Measurements from ENCODE around the gene SURF4.

SURF4 gene

GRCh38 chr9:133355881-133356357, 19.9 kb downstream of the SURF4 start:
- DNase-seq (ENCODE audit: extremely low read depth, insufficient read length), result no peak
- peak; percentile 21 for TF ChIP-seq CTCF (IDR thresholded peaks at IDR 0.05; ENCODE audit: insufficient read depth, low read length, poor library complexity, severe bottlenecking)
- peak overlapping the region; percentile 85 for H3K4me3 ChIP-seq (replicated peaks; ENCODE audit: low read depth, low read length)
- H3K27me3 ChIP-seq (replicated peaks; ENCODE audit: control insufficient read depth, insufficient read depth, low read length), result no peaks in the 10 kb centered on the region
- peaks cover 29% of the 10 kb centered on the region for H3K36me3 ChIP-seq (ENCODE audit: control insufficient read depth, insufficient read depth, low read length)

- peaks cover 34% of the 10 kb centered on the region for H3K36me3 ChIP-seq (ENCODE audit: control insufficient read depth, insufficient read depth, low read length)
- no peak overlapping the region for H3K4me3 ChIP-seq (replicated peaks; ENCODE audit: low read depth, low read length)
- H3K27me3 ChIP-seq (replicated peaks; ENCODE audit: control insufficient read depth, insufficient read depth, low read length), result no peaks in the 10 kb centered on the region
- no peak for TF ChIP-seq CTCF (IDR thresholded peaks at IDR 0.05; ENCODE audit: insufficient read depth, low read length, poor library complexity, severe bottlenecking)
- no peak for DNase-seq (ENCODE audit: extremely low read depth, insufficient read length)
Measured at GRCh38 chr9:133354766-133355165, 21.1 kb downstream of the SURF4 start.

GRCh38 chr9:133353548-133353947, 22.3 kb downstream of the SURF4 start:
- H3K27me3 ChIP-seq (replicated peaks; ENCODE audit: control insufficient read depth, insufficient read depth, low read length), result no peaks in the 10 kb centered on the region
- no peak for DNase-seq (ENCODE audit: extremely low read depth, insufficient read length)
- no peak for TF ChIP-seq CTCF (IDR thresholded peaks at IDR 0.05; ENCODE audit: insufficient read depth, low read length, poor library complexity, severe bottlenecking)
- peaks cover 30% of the 10 kb centered on the region for H3K36me3 ChIP-seq (ENCODE audit: control insufficient read depth, insufficient read depth, low read length)
- no peak overlapping the region for H3K4me3 ChIP-seq (replicated peaks; ENCODE audit: low read depth, low read length)

GRCh38 chr9:133352635-133353340, 23.1 kb downstream of the SURF4 start:
- TF ChIP-seq CTCF (IDR thresholded peaks at IDR 0.05; ENCODE audit: insufficient read depth, low read length, poor library complexity, severe bottlenecking), result no peak
- DNase-seq (ENCODE audit: extremely low read depth, insufficient read length), result no peak
- H3K4me3 ChIP-seq (replicated peaks; ENCODE audit: low read depth, low read length), result no peak overlapping the region
- H3K36me3 ChIP-seq (ENCODE audit: control insufficient read depth, insufficient read depth, low read length), result peaks cover 30% of the 10 kb centered on the region
- no peaks in the 10 kb centered on the region for H3K27me3 ChIP-seq (replicated peaks; ENCODE audit: control insufficient read depth, insufficient read depth, low read length)

- peaks cover 30% of the 10 kb centered on the region for H3K36me3 ChIP-seq (ENCODE audit: control insufficient read depth, insufficient read depth, low read length)
- H3K4me3 ChIP-seq (replicated peaks; ENCODE audit: low read depth, low read length), result no peak overlapping the region
- no peaks in the 10 kb centered on the region for H3K27me3 ChIP-seq (replicated peaks; ENCODE audit: control insufficient read depth, insufficient read depth, low read length)
- DNase-seq (ENCODE audit: extremely low read depth, insufficient read length), result no peak
- TF ChIP-seq CTCF (IDR thresholded peaks at IDR 0.05; ENCODE audit: insufficient read depth, low read length, poor library complexity, severe bottlenecking), result peak; percentile 70
Measured at GRCh38 chr9:133351908-133352634, 23.8 kb downstream of the SURF4 start.
